ENCODE measurements around the gene CDS1.

The CDS1 gene

GRCh38 chr4:84669201-84669600, 86.3 kb downstream of the CDS1 start:
- no peak for TF ChIP-seq CTCF (IDR thresholded peaks at IDR 0.05; ENCODE audit: low read depth, low read length)
- no peak overlapping the region for H3K4me3 ChIP-seq (ENCODE audit: low read depth, low read length)

- H3K4me3 ChIP-seq (ENCODE audit: low read depth, low read length) = no peak overlapping the region
- no peak for TF ChIP-seq CTCF (IDR thresholded peaks at IDR 0.05; ENCODE audit: low read depth, low read length)
These were observed 89.2 kb downstream of the CDS1 start for GRCh38 chr4:84672177-84672576.

GRCh38 chr4:84673475-84674240, 90.7 kb downstream of the CDS1 start:
- no peak for TF ChIP-seq CTCF (IDR thresholded peaks at IDR 0.05; ENCODE audit: low read depth, low read length)

GRCh38 chr4:84677093-84677492, 94.2 kb downstream of the CDS1 start:
- no peak for TF ChIP-seq CTCF (IDR thresholded peaks at IDR 0.05; ENCODE audit: low read depth, low read length)
- no peak overlapping the region for H3K4me3 ChIP-seq (ENCODE audit: low read depth, low read length)

More at GRCh38 chr4:84673475-84674240, 90.7 kb downstream of the CDS1 start:
- no peak overlapping the region for H3K4me3 ChIP-seq (ENCODE audit: low read depth, low read length)

GRCh38 chr4:84677995-84678394, 95.1 kb downstream of the CDS1 start:
- no peak overlapping the region for H3K4me3 ChIP-seq (ENCODE audit: low read depth, low read length)
- TF ChIP-seq CTCF (IDR thresholded peaks at IDR 0.05; ENCODE audit: low read depth, low read length) = no peak

- TF ChIP-seq CTCF (IDR thresholded peaks at IDR 0.05; ENCODE audit: low read depth, low read length) = no peak
These were observed 96.2 kb downstream of the CDS1 start for GRCh38 chr4:84678976-84679744.

GRCh38 chr4:84680956-84681355, 98.0 kb downstream of the CDS1 start:
- H3K4me3 ChIP-seq (ENCODE audit: low read depth, low read length) = no peak overlapping the region
- TF ChIP-seq CTCF (IDR thresholded peaks at IDR 0.05; ENCODE audit: low read depth, low read length) = no peak

More at GRCh38 chr4:84678976-84679744, 96.2 kb downstream of the CDS1 start:
- H3K4me3 ChIP-seq (ENCODE audit: low read depth, low read length) = no peak overlapping the region

Measured in WI38 (cell line).